H54 (cell line): ENCODE data around the gene PCDHB1.
"Not testable (repeated sequence)": the region's sequence is repeated elsewhere in the genome, so short reads cannot be mapped to it uniquely, and the experiment has no call there.

Experiments used
- DNase-seq: peaks from one replicate; pipeline ENCODE4 v3.0.0; 2011; ENCODE audit warnings: low spot score, mixed read lengths; ENCODE audit not compliant: insufficient read length
- FAIRE-seq: peaks from 3 replicates; lab custom pipeline; 2011; peaks lifted over from hg19 to GRCh38; lab: Jason Lieb, UNC
- POLR2A ChIP-seq: IDR thresholded peaks from 2 replicates; pipeline ENCODE4 v1.6.1; 2011; ENCODE audit warnings: low read depth, mild to moderate bottlenecking, low read length

The PCDHB1 gene

DNA sequence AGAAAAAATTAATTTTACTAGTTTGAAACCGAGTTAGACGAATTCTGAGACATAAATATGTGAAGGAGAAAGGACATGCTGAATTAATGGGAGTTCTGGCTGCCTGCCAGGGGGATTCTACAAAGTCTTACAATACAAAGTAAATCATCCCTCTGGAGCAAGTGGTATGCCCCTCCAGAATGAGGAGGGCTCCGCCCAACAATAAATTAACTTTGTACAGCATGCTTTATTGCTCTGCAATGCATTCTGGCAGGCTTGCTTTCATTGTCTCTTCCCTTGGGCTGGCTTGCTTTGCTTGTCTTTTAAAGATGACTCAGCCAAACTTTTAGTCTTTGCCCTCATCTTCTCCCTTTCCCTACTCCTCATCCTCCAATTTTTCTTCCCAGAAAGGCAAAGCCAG, 11.7 kb upstream of the PCDHB1 start:
- TF ChIP-seq POLR2A, result no peak
- FAIRE-seq (no peak), DNase-seq (no peak)

DNA sequence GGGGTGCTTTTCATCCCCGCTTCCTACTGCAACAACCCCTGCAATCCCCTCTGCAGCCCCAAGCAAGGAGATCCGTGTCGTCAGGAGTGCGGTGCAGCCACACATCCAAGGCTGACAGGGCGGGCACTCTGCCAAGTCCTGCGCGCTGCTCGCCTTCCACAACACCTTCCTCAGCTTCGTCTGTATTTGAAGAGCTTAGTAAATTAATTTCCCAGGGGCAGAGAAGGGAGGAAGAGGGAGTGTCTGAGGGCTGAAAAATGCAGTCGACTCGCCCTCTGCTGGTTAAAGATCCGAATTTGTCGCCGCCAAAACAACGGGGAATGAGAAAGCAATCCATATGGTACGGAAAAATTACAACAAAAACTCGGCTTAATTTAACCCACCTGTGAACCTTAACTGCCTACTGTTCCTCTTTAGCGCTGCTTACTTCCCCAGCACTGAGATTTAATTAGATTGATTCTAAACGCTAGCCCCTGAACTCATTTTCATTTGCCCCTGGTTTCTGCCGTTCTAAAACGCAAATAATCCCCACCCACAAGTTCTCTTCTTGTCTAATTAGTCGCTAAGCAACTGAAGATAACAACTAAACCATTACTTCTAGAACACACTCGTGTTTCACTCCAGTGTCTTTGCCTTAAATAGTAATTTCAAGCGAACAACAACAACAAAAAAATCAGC, 10.9 kb upstream of the PCDHB1 start:
- no peak for FAIRE-seq
- TF ChIP-seq POLR2A, result no peak
- DNase-seq, result peak; percentile 12

DNA sequence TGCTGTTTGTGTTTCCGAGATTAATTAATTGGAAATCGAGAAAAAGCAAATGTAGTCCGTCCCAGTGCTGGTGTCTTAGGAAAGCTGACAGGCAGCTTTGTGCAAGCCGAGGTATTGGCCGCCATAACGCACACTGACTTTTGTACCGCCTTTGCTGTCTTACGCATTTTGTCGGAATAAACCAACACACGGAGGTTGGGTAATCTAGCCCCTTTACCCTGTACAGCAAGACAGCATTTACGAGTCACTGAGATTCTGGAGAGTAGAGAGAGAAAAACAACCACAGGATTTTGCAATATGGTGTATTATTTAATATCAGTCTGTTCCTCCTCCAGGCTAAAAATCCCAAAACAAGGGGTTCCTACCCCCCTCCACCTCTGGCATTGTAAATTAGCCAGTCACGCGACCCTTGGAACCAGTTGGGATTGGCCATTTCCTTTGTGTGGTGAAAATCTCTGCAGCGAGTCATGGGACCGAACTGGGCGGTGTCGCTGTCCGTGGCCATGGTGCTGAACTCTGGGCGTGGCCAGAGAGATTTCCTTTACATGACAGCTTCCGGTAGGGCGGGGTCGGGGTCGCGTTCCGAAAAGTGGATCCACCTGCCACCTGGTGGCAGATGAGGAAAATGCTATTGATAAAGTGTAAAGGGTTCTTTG, 10.3 kb upstream of the PCDHB1 start:
- DNase-seq, result peak; percentile 62
- peak; percentile 98 for FAIRE-seq
- TF ChIP-seq POLR2A, result peak; percentile 61

DNA sequence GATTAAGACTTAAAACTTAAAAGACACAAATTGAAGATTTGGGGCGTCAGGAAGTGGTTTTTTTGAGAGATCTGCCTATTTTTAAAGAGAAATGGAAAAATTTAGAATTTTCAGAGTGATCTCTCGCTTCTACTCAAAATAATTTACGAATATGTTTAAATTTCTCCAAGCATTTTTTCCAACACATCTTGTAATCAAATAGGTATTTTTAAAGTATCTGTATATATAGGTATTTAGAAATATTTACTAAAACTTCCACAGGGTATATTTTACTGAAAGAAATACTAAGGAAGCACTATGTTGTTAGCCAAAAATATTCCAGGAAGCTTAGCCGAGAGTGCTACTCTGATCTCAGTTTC, 9.8 kb upstream of the PCDHB1 start:
- DNase-seq (no peak), FAIRE-seq (no peak)
- TF ChIP-seq POLR2A, result no peak

DNA sequence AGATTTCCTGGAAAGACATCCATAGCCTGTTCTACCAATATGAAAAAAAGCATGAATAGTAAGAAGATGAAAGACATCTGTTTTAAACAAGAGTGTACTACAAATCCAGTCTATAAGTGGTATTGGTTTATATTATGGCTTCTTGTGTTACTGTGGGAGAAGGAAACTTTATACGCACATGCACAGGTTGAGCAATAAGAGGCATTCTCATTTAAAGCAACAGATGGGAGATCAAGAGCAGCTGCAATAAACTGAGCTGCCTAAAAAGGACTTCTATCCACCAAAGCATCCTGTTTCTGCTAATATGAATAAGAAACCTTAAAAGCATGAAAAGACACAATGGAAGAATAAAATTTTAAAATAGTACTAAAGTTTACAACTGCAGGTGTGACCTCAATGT, 8.6 kb upstream of the PCDHB1 start:
- DNase-seq, result no peak
- no peak for TF ChIP-seq POLR2A
- no peak for FAIRE-seq

DNA sequence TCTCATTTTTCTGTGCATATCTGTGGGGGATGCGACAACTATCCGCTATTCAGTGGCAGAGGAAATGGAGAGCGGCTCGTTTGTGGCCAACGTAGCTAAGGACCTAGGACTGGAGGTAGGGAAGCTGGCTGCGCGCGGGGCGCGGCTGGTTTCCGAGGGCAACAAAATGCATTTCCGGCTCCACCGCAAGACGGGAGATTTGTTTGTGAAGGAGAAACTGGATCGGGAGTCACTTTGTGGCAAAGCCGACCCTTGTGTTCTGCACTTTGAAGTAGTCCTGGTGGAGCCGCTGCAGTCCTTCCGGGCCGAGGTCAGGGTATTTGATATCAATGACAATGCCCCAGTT, 320 bp downstream of the PCDHB1 start:
- no peak for FAIRE-seq
- TF ChIP-seq POLR2A, result no peak
- DNase-seq, result no peak

DNA sequence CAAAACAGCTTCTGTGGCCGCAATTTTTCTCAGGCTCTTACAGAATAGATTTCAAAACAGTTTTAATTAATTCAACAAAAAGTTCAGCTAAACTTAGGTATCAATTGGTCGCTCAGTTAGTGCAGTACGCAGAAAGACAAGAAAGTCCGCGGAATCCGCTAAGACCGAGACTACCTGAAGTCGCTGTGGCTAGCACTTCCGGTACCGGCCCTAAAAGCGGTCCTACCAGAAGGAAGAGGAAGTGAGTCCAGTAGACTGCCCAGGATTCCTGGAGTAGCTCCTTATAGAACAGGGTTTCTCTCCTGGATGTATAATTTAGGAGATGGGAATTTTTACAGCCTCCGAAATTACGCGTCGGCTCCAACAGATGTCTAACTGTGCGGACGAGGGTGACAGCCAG, 26.7 kb downstream of the PCDHB1 start:
- DNase-seq (no peak), FAIRE-seq (no peak)
- no peak for TF ChIP-seq POLR2A

DNA sequence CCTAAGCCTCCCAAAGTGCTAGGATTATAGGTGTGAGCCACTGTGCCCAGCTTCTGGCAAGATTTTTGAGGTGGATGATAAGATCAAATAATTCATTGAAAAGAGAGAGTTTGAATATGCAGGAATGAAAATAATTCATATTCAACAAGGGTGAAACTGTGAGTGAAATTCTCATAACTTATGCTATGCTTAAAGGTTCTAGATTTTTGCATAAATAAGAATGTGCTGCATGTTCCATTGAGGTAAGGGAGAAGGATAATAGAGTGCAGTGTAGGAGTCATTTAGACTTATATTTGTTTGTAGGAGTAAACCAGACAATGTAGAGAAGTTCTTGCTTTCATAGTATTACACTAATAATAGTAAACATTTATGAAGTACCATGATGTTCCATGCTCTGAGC, 31.1 kb downstream of the PCDHB1 start:
- no peak for TF ChIP-seq POLR2A
- no peak for FAIRE-seq
- DNase-seq, result no peak

DNA sequence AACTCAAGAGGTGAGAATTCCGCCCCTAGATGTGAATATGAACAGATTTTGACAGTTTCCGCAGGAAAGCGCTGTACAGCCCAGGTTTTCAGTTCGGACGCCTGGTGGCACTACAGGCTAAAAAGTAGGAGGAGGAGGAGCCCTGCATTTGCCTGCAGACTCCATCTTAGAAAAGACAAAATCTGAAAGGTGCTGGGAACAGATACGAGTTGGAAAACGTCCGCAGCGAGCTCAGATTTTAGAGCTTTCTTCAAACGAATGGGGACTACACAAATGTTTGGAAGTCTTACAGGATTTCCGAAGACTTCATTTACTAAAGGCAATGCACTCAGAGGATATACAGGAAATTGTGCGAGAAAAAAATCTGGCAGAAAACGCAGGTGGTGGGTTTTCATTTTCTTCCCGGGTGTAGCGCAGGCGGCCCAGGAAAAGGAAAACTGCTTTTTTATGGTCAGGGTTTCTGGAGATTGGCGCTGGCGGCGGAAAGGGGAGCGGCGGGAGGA, 33.4 kb downstream of the PCDHB1 start:
- peak; percentile 29; the same call in 1 of the 2 replicates for TF ChIP-seq POLR2A
- DNase-seq, result peak; percentile 44
- peak; percentile 96 for FAIRE-seq

DNA sequence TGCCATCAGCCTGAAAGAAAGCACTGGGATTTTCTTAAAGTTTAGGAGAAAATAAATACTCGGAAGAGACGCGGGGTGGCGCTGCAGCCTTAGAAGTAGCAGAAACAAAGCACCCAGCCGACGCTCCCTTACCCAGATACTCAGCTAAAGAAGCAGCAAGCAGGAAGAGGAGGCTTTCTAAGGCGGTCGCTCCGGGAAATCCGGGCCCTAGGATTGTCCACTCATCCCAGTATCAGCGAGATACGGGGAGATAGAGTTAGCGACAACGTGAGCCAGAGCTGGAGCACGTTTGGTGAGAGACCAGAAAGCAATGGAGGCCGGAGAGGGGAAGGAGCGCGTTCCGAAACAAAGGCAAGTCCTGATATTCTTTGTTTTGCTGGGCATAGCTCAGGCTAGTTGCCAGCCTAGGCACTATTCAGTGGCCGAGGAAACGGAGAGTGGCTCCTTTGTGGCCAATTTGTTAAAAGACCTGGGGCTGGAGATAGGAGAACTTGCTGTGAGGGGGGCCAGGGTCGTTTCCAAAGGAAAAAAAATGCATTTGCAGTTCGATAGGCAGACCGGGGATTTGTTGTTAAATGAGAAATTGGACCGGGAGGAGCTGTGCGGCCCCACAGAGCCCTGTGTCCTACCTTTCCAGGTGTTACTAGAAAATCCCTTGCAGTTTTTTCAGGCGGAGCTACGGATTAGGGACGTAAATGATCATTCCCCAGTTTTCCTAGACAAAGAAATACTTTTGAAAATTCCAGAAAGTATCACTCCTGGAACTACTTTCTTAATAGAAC, 43.5 kb downstream of the PCDHB1 start, which contains the start of gene PCDHB2:
Gene PCDHB2 (plus strand): TSS at position 135 of the 782 bp plus-strand sequence. CDS start 176 bp downstream, at position 311.
- no peak for TF ChIP-seq POLR2A
- peak; percentile 91 for FAIRE-seq
- DNase-seq, result peak; percentile 56

DNA sequence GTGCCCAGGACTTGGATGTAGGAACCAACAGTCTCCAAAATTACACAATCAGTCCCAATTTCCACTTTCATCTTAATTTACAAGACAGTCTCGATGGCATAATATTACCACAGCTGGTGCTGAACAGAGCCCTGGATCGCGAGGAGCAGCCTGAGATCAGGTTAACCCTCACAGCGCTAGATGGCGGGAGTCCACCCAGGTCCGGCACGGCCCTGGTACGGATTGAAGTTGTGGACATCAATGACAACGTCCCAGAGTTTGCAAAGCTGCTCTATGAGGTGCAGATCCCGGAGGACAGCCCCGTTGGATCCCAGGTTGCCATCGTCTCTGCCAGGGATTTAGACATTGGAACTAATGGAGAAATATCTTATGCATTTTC, 44.1 kb downstream of the PCDHB1 start:
- TF ChIP-seq POLR2A, result no peak
- FAIRE-seq (no peak), DNase-seq (no peak)

DNA sequence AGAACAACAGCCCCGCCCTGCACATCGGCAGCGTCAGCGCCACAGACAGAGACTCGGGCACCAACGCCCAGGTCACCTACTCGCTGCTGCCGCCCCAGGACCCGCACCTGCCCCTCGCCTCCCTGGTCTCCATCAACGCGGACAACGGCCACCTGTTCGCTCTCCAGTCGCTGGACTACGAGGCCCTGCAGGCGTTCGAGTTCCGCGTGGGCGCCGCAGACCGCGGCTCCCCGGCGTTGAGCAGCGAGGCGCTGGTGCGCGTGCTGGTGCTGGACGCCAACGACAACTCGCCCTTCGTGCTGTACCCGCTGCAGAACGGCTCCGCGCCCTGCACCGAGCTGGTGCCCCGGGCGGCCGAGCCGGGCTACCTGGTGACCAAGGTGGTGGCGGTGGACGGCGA, 45.0 kb downstream of the PCDHB1 start:
- not testable (repeated sequence) for FAIRE-seq, DNase-seq

DNA sequence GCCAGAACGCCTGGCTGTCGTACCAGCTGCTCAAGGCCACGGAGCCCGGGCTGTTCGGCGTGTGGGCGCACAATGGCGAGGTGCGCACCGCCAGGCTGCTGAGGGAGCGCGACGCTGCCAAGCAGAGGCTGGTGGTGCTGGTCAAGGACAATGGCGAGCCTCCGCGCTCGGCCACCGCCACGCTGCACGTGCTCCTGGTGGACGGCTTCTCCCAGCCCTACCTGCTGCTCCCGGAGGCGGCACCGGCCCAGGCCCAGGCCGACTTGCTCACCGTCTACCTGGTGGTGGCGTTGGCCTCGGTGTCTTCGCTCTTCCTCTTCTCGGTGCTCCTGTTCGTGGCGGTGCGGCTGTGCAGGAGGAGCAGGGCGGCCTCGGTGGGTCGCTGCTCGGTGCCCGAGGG, 45.4 kb downstream of the PCDHB1 start:
- not testable (repeated sequence) for DNase-seq, FAIRE-seq

DNA sequence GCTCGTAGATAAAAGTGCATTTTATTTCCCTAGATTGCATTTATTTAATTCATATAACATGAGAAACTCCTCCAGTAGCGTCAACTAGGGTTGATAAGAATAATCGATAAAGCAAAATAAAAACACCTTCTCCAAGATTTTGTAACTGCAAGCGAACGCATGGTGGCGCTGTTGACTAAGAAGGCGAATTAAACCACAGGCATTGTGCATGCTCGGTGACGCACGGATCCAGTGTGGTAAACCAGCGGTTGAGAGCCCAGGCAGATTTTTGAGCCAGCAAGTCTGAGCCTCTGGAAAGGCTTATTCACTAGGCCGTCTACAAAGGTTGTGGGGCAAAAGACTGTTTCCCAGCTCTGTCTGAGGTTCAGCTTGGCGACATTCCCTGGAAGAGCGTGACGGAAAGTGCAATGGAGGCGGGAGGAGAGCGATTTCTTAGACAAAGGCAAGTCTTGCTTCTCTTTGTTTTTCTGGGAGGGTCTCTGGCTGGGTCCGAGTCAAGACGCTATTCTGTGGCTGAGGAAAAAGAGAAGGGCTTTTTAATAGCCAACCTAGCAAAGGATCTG, 49.1 kb downstream of the PCDHB1 start, which contains the start of gene PCDHB3:
Gene PCDHB3 (plus strand): TSS at position 231 of the 563 bp plus-strand sequence. CDS start 177 bp downstream, at position 408.
- peak; percentile 97 for FAIRE-seq
- DNase-seq, result peak; percentile 75
- no peak for TF ChIP-seq POLR2A
